Endothelial cell of umbilical vein (primary cell): Measurements from ENCODE around the gene SLC44A5. TPM values are rescaled to one million over a fixed set of nuclear protein-coding genes. Genes with fewer than 3 reads are reported as not detected.

Source experiments
- BruUV-seq: library from RNA; stranded (reverse); fragments of 400-500 nt; replicated peaks from 2 replicates; lab custom pipeline; 2021; lab: Mats Ljungman, UMichigan
- CTCF ChIA-PET: fragments of 300-600, 350-600 bp; sonication (Branson Sonifier 250); formaldehyde crosslinking; loops from one replicate; lab custom pipeline; 2021; ENCODE audit warnings: antibody characterized with exemption, inconsistent platforms; lab: Charles Lee
- POLR2A ChIA-PET: fragments of 300-600, 350-600 bp; sonication (Branson Sonifier 250); formaldehyde crosslinking; loops from one replicate; lab custom pipeline; 2021; ENCODE audit warnings: antibody characterized with exemption, inconsistent platforms; lab: Charles Lee
- DNase-seq: peaks from one replicate; pipeline ENCODE4 v3.0.0-alpha.2; 2011; ENCODE audit warnings: low read depth, low spot score
- FAIRE-seq: peaks from 2 replicates; lab custom pipeline; 2011; peaks lifted over from hg19 to GRCh38; lab: Jason Lieb, UNC
- H2AFZ ChIP-seq: 2 replicates; pipeline ENCODE4 v1.6.0; 2012; ENCODE audit warnings: low read depth, low read length, control low read depth, inconsistent platforms
- H3K27ac ChIP-seq: 2 replicates; pipeline ENCODE4 v1.5.1; 2011; ENCODE audit warnings: low read depth, mild to moderate bottlenecking, control low read depth, low read length, moderate library complexity; ENCODE audit not compliant: insufficient read depth
- H3K27me3 ChIP-seq, 2 experiments: 2 replicates each; pipeline versions ENCODE4 v1.6.0 to v1.6.1; 2011; ENCODE audit warnings: low read length in 2 of 2, mixed read lengths in 1 of 2; ENCODE audit not compliant: control insufficient read depth in 2 of 2, insufficient read depth in 2 of 2
- H3K36me3 ChIP-seq, 2 experiments: 2 replicates in 1 of 2; 3 replicates in 1 of 2; pipeline ENCODE4 v1.5.1; 2011; ENCODE audit warnings: low read length in 2 of 2, mild to moderate bottlenecking in 1 of 2, moderate library complexity in 1 of 2; ENCODE audit not compliant: control insufficient read depth in 2 of 2, insufficient read depth in 2 of 2; ENCODE audit errors: extremely low read depth in 1 of 2
- H3K4me1 ChIP-seq: 3 replicates; pipeline ENCODE4 v1.5.1; 2011; ENCODE audit warnings: mild to moderate bottlenecking, low read length; ENCODE audit not compliant: control insufficient read depth, insufficient read depth; ENCODE audit errors: extremely low read depth
- H3K4me2 ChIP-seq: 2 replicates; pipeline ENCODE4 v1.6.1; 2011; ENCODE audit warnings: low read length, control low read depth, mixed read lengths; ENCODE audit not compliant: insufficient read depth
- H3K4me3 ChIP-seq, 3 experiments: fragments of 200-600 bp in 1 of 3; sonication (generic), shearing (Covaris generic) in 1 of 3; replicated peaks in 1 of 3; 2 replicates each; pipeline ENCODE4 v1.5.1; 2011 to 2016; ENCODE audit warnings: control low read depth in 3 of 3, low read length in 3 of 3, mild to moderate bottlenecking in 2 of 3, inconsistent platforms in 1 of 3, low read depth in 1 of 3, moderate library complexity in 1 of 3; ENCODE audit not compliant: insufficient read depth in 1 of 3
- H3K79me2 ChIP-seq: 2 replicates; pipeline ENCODE4 v1.6.0; 2012; ENCODE audit warnings: low read length, inconsistent platforms; ENCODE audit not compliant: control insufficient read depth, insufficient read depth
- H3K9ac ChIP-seq: replicated peaks from 2 replicates; pipeline ENCODE3; 2011; ENCODE audit warnings: low read length, control low read depth; ENCODE audit not compliant: insufficient read depth; ENCODE audit errors: extremely low read depth
- H3K9me1 ChIP-seq: replicated peaks from 3 replicates; pipeline ENCODE4 v1.6.0; 2011; ENCODE audit warnings: mild to moderate bottlenecking, low read length; ENCODE audit not compliant: control insufficient read depth, insufficient read depth; ENCODE audit errors: extremely low read depth
- H3K9me3 ChIP-seq: replicated peaks from 2 replicates; pipeline ENCODE4 v1.5.1; 2012; ENCODE audit warnings: low read length, inconsistent platforms; ENCODE audit not compliant: control insufficient read depth, insufficient read depth
- H4K20me1 ChIP-seq: replicated peaks from 2 replicates; pipeline ENCODE3; 2011; ENCODE audit warnings: mild to moderate bottlenecking, low read length; ENCODE audit not compliant: control insufficient read depth, insufficient read depth; ENCODE audit errors: extremely low read depth
- CTCF ChIP-seq, 2 donors: IDR thresholded peaks; 1 replicate in 1 of 2; 2 replicates in 1 of 2; pipeline ENCODE4 v1.5.1; 2011; ENCODE audit warnings: low read length in 2 of 2, mild to moderate bottlenecking in 2 of 2, moderate library complexity in 2 of 2, control low read depth in 1 of 2, inconsistent platforms in 1 of 2, low read depth in 1 of 2; ENCODE audit not compliant: insufficient read depth in 1 of 2; ENCODE audit errors: extremely low read depth in 1 of 2
- EZH2 ChIP-seq: IDR thresholded peaks from 2 replicates; pipeline ENCODE4 v1.6.1; 2012; ENCODE audit warnings: borderline replicate concordance, low read depth, mild to moderate bottlenecking, moderate library complexity, low read length, inconsistent platforms; ENCODE audit not compliant: severe bottlenecking
- FOS ChIP-seq: IDR thresholded peaks from 2 replicates; pipeline ENCODE4 v1.6.1; 2011; ENCODE audit warnings: mild to moderate bottlenecking, low read length, moderate library complexity, borderline replicate concordance; ENCODE audit not compliant: insufficient read depth
- GATA2 ChIP-seq: IDR thresholded peaks from 2 replicates; pipeline ENCODE4 v1.7.0; 2011; ENCODE audit warnings: low read depth, mild to moderate bottlenecking, moderate library complexity, mixed read lengths, low read length; ENCODE audit not compliant: insufficient read length, insufficient read depth
- JUN ChIP-seq: IDR thresholded peaks from 2 replicates; pipeline ENCODE4 v1.6.1; 2011; ENCODE audit warnings: borderline replicate concordance, low read depth; ENCODE audit not compliant: insufficient read length, insufficient read depth
- MAX ChIP-seq: IDR thresholded peaks from 2 replicates; pipeline ENCODE4 v1.6.1; 2011; ENCODE audit not compliant: insufficient read depth, insufficient read length
- MYC ChIP-seq: IDR thresholded peaks from one replicate; pipeline ENCODE4 v1.6.1; 2011; ENCODE audit warnings: mild to moderate bottlenecking, low read depth, low read length
- POLR2A ChIP-seq: IDR thresholded peaks from 2 replicates; pipeline ENCODE4 v1.6.1; 2012; ENCODE audit warnings: low read depth, mild to moderate bottlenecking, control low read depth, low read length
- POLR2AphosphoS5 ChIP-seq: IDR thresholded peaks from 2 replicates; pipeline ENCODE4 v1.6.1; 2012; ENCODE audit warnings: low read depth, mild to moderate bottlenecking, control low read depth, low read length, moderate library complexity; ENCODE audit not compliant: insufficient read depth
- dilution Hi-C: fragments of 300-500 bp; cut with MboI; formaldehyde crosslinking; loops from one replicate; pipeline ENCODE4 v1.15.0; 2019; ENCODE audit warnings: low sequenced_read_pairs; ENCODE audit not compliant: extremely low pct_ligation_motif_present
- intact Hi-C: fragments of 100-400 bp; cut with micrococcal nuclease; formaldehyde crosslinking; loops from one replicate; pipeline ENCODE4 v1.10.0; 2022
- polyA plus RNA-seq, 4 experiments: library from polyadenylated mRNA; depleted of rRNA in 3 of 4; stranded (reverse) in 3 of 4; unstranded in 1 of 4; fragments of >200 nt; gene quantifications; 2 replicates each; pipeline versions ENCODE4 v1.2.1 to v1.2.3, GENCODE V29; 2011 to 2012; ENCODE audit warnings: missing spikeins in 1 of 4
- total RNA-seq: library from RNA; stranded (reverse); gene quantifications from 2 replicates; pipeline ENCODE4 v1.2.3, GENCODE V29; 2021

The SLC44A5 gene
- total and polyA plus RNA-seq, 2 donors (not counting 3 experiments of a cell fraction or from before 2014, with no cell fraction given) = 1.6 to 3.2 TPM

GRCh38 chr1:75394386-75395139 is 216.4 kb downstream of the SLC44A5 start:
- Histone ChIP-seq H3K4me2 (no peak overlapping the region), H3K27me3 (no peaks in the 10 kb centered on the region), H3K9ac (no peak overlapping the region), H4K20me1 (no peaks in the 10 kb centered on the region), H3K4me3 (no peak overlapping the region), H3K79me2 (no peaks in the 10 kb centered on the region), H3K4me1 (no peaks in the 10 kb centered on the region), H2AFZ (no peak overlapping the region), H3K27ac (no peak overlapping the region), H3K36me3 (no peaks in the 10 kb centered on the region), H3K9me1 (peaks cover 4% of the 10 kb centered on the region), H3K9me3 (no peaks in the 10 kb centered on the region)
- intact Hi-C loops = no loop called here
- POLR2A ChIA-PET = no interaction called here
- no peak for FAIRE-seq
- BruUV-seq = no TSS peak
- TF ChIP-seq MYC = no peak
- no peak for TF ChIP-seq POLR2AphosphoS5
- TF ChIP-seq POLR2A = no peak
- no peak for TF ChIP-seq JUN
- no peak for TF ChIP-seq MAX
- TF ChIP-seq FOS = no peak
- TF ChIP-seq GATA2 = no peak
- TF ChIP-seq EZH2 = no peak
- no peak for TF ChIP-seq CTCF (IDR thresholded peaks at IDR 0.05; ENCODE audit: extremely low read depth in 1 of 2, insufficient read depth in 1 of 2, low read depth in 1 of 2, low read length in 2 of 2)
- no peak for DNase-seq
- dilution Hi-C loops = no loop called here
- CTCF ChIA-PET = no interaction called here
